Uterus (tissue), 4 donors: ENCODE results near the gene ADCY5. TPM values are rescaled to one million over a fixed set of nuclear protein-coding genes. Genes with fewer than 3 reads are reported as not detected.

Experiments
- DNase-seq, 2 donors: peaks; one replicate each; pipeline ENCODE4 v3.0.0-alpha.2; 2019 to 2020
- H3K27ac ChIP-seq, 2 donors: fragments of 200-600 bp; sonication (generic); 1 replicate in 1 of 2; 2 replicates in 1 of 2; pipeline ENCODE4 v1.5.1; 2016 to 2018
- H3K27me3 ChIP-seq, 2 donors: fragments of 200-600 bp; sonication (generic); one replicate each; pipeline ENCODE4 v1.5.1; 2018 to 2019; ENCODE audit warnings: control low read depth in 1 of 2
- H3K36me3 ChIP-seq, 2 donors: fragments of 200-600 bp; sonication (generic); one replicate each; pipeline ENCODE4 v1.5.1; 2019; ENCODE audit warnings: control low read depth in 1 of 2
- H3K4me1 ChIP-seq, 2 donors: fragments of 200-600 bp; sonication (generic); one replicate each; pipeline ENCODE4 v1.5.1; 2018 to 2019; ENCODE audit warnings: control low read depth in 1 of 2
- H3K4me3 ChIP-seq, 2 donors: fragments of 200-600 bp; sonication (generic); 1 replicate in 1 of 2; 2 replicates in 1 of 2; pipeline ENCODE4 v1.5.1; 2018 to 2019; ENCODE audit warnings: mild to moderate bottlenecking in 1 of 2
- H3K9me3 ChIP-seq, 2 donors: fragments of 200-600 bp; sonication (generic); one replicate each; pipeline ENCODE4 v1.5.1; 2019; ENCODE audit warnings: control low read depth in 1 of 2
- CTCF ChIP-seq, 4 experiments: fragments of 200-600 bp in 2 of 4; fragments of 450-650 bp in 2 of 4; sonication (generic) in 2 of 4; IDR thresholded peaks; one replicate each; pipeline ENCODE4 v1.5.1; 2016 to 2019; ENCODE audit warnings: antibody characterized with exemption in 4 of 4, mild to moderate bottlenecking in 2 of 4, moderate library complexity in 1 of 4
- POLR2A ChIP-seq, 2 donors: fragments of 450-650 bp; IDR thresholded peaks; one replicate each; pipeline ENCODE4 v1.6.1; 2016; ENCODE audit warnings: antibody characterized with exemption in 2 of 2, mild to moderate bottlenecking in 1 of 2, moderate library complexity in 1 of 2
- intact Hi-C: fragments of 100-400 bp; cut with DNase I; formaldehyde crosslinking; loops from one replicate; pipeline ENCODE4 v1.15.1; 2023; ENCODE audit warnings: low total_unique reads
- total RNA-seq, 4 donors: library from RNA; depleted of rRNA in 3 of 4; stranded (reverse); fragments of >200 nt in 3 of 4; gene quantifications; one replicate each; pipeline versions ENCODE4 v1.1.0 to v1.2.4, GENCODE V29; 2014 to 2023
- donor health status: DM: yes; HTN: yes; CAD: no.

Gene ADCY5
- total RNA-seq, 4 donors from 2014 or later, result 21.1 to 43.5 (median 34.7) TPM

GRCh38 chr3:123481722-123482457 is 33.0 kb upstream of the ADCY5 start:
- intact Hi-C loops, result no loop called here

DNA sequence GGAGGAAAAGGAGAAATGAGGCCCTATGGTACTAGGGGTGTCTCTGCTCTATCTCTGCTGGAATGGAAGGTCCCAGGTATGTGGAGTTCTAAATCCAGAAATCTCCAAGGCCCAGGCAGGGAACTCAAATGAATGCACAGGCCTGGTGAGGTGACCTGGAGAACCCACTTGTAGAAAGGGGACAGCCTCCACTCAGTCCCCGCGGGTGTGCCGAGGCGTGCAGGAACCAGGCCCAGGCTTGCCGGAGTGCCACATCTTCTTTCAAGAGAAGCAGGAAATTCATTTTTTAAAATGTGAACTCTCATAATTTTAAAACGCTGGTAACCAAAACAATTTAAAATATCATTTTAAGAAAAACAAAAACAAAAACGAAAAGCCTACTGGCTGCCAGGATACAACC is 32.2 kb upstream of the ADCY5 start:
- Histone ChIP-seq H3K4me1 (no peaks in the 10 kb centered on the region), H3K36me3 (no peaks in the 10 kb centered on the region), H3K4me3 (no peak overlapping the region), H3K9me3 (no peaks in the 10 kb centered on the region), H3K27ac (no peak overlapping the region), H3K27me3 (no peaks in the 10 kb centered on the region)
- TF ChIP-seq POLR2A (IDR thresholded peaks at IDR 0.05) (no peak), CTCF (IDR thresholded peaks at IDR 0.05) (no peak)
- no peak for DNase-seq
- intact Hi-C loops, result no loop called here

More at GRCh38 chr3:123481722-123482457, 33.0 kb upstream of the ADCY5 start:
- H3K36me3 ChIP-seq, result no peaks in the 10 kb centered on the region
- no peaks in the 10 kb centered on the region for H3K9me3 ChIP-seq
- no peak overlapping the region for H3K4me3 ChIP-seq
- H3K4me1 ChIP-seq, result no peaks in the 10 kb centered on the region
- H3K27ac ChIP-seq, result no peak overlapping the region
- DNase-seq, result no peak
- H3K27me3 ChIP-seq, result no peaks in the 10 kb centered on the region
- TF ChIP-seq POLR2A (IDR thresholded peaks at IDR 0.05), result no peak

- Histone ChIP-seq H3K27ac (no peak overlapping the region), H3K4me3 (no peak overlapping the region), H3K9me3 (no peaks in the 10 kb centered on the region), H3K27me3 (no peaks in the 10 kb centered on the region), H3K36me3 (no peaks in the 10 kb centered on the region), H3K4me1 (no peaks in the 10 kb centered on the region)
- DNase-seq, result no peak
- intact Hi-C loops, result no loop called here
- TF ChIP-seq CTCF (IDR thresholded peaks at IDR 0.05), result no peak
Observed at GRCh38 chr3:123480428-123480827, 31.5 kb upstream of the ADCY5 start.

GRCh38 chr3:123479891-123480290 is 31.0 kb upstream of the ADCY5 start:
- Histone ChIP-seq H3K27me3 (no peaks in the 10 kb centered on the region), H3K4me3 (no peak overlapping the region), H3K4me1 (no peaks in the 10 kb centered on the region), H3K27ac (no peak overlapping the region), H3K9me3 (no peaks in the 10 kb centered on the region), H3K36me3 (no peaks in the 10 kb centered on the region)
- intact Hi-C loops, result no loop called here
- no peak for DNase-seq
- no peak for TF ChIP-seq CTCF (IDR thresholded peaks at IDR 0.05)
- TF ChIP-seq POLR2A (IDR thresholded peaks at IDR 0.05), result no peak

GRCh38 chr3:123478314-123478713 is 29.4 kb upstream of the ADCY5 start:
- Histone ChIP-seq H3K27ac (no peak overlapping the region), H3K27me3 (no peaks in the 10 kb centered on the region), H3K4me3 (no peak overlapping the region), H3K4me1 (no peaks in the 10 kb centered on the region), H3K9me3 (no peaks in the 10 kb centered on the region), H3K36me3 (no peaks in the 10 kb centered on the region)
- no peak for TF ChIP-seq CTCF (IDR thresholded peaks at IDR 0.05)
- TF ChIP-seq POLR2A (IDR thresholded peaks at IDR 0.05), result no peak
- DNase-seq, result no peak
- intact Hi-C loops, result no loop called here
